Measurements from ENCODE around the gene FOXF1.

GRCh38 chr16:86478779-86479178, 31.5 kb upstream of the FOXF1 start:
- TF ChIP-seq ZNF274 (IDR thresholded peaks at IDR 0.05; ENCODE audit: low read depth, low read length) (no peak), SUZ12 (IDR thresholded peaks at IDR 0.05; ENCODE audit: extremely low read depth, insufficient read depth, insufficient read length) (no peak), YY1 (IDR thresholded peaks at IDR 0.05; ENCODE audit: insufficient read depth, insufficient read length) (no peak)

All from NT2/D1 (cell line).